Ishikawa (cell line): ENCODE data around the gene DNAJB12.

Source experiments
- CEBPB ChIP-seq: IDR thresholded peaks from 2 replicates; pipeline ENCODE4 v1.6.1; 2012
- CREB1 ChIP-seq: IDR thresholded peaks from 2 replicates; pipeline ENCODE4 v1.6.1; 2012; ENCODE audit warnings: low read depth
- EGR1 ChIP-seq: IDR thresholded peaks from 2 replicates; pipeline ENCODE4 v1.6.1; 2012
- EP300 ChIP-seq: IDR thresholded peaks from 2 replicates; pipeline ENCODE4 v1.6.1; 2012; ENCODE audit warnings: borderline replicate concordance
- NFIC ChIP-seq: IDR thresholded peaks from 2 replicates; pipeline ENCODE4 v1.6.1; 2012
- TAF1 ChIP-seq: IDR thresholded peaks from 2 replicates; pipeline ENCODE4 v1.6.1; 2012; ENCODE audit warnings: low read depth, mild to moderate bottlenecking
- TCF12 ChIP-seq: IDR thresholded peaks from 2 replicates; pipeline ENCODE4 v1.6.1; 2012; ENCODE audit warnings: low read depth
- TEAD4 ChIP-seq: IDR thresholded peaks from 2 replicates; pipeline ENCODE4 v1.6.1; 2012
- YY1 ChIP-seq: IDR thresholded peaks from 2 replicates; pipeline ENCODE4 v1.6.1; 2012; ENCODE audit warnings: low read depth
- ZBTB7A ChIP-seq: IDR thresholded peaks from 2 replicates; pipeline ENCODE4 v1.6.1; 2012; ENCODE audit warnings: low read depth
- TF ChIP-seq, protein P1 (sequence below): IDR thresholded peaks from 2 replicates; pipeline ENCODE4 v1.6.1; 2012; ENCODE audit warnings: low read depth, mild to moderate bottlenecking
- TF ChIP-seq, protein P2 (sequence below): IDR thresholded peaks from 2 replicates; pipeline ENCODE4 v1.6.1; 2012

DNA sequence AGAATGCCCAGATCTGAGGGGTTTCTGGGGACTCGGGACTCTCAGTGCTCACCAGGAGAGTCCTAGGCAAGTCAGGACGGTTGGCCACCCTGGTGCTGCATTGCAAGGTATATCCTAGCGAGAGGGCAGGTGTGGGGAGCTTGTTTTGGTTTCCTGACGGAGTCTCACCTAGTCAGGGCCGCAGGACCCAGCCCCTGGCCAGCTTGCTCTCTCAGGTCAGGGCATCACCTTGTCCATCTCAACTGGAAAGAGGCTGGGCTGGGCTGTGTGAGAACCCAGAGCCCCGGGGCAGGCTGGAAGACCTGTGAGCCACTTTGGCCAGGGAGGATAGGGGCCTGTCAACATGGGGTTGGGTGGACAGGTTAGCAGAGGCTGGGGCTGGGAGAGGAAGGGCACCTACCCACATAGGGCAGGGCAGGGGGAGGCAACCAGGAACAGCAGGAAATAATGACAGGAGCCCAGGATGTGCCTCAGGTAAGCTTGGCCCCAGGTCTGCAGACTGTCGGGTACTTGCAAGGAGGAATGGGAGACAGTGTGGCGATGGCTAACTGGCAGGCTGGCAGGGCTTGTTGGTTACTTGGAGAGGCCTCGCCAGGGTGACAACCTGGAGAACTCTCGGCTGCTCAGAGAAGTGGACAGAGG, 31.5 kb downstream of the DNAJB12 start:
- TF ChIP-seq, protein P1, sequence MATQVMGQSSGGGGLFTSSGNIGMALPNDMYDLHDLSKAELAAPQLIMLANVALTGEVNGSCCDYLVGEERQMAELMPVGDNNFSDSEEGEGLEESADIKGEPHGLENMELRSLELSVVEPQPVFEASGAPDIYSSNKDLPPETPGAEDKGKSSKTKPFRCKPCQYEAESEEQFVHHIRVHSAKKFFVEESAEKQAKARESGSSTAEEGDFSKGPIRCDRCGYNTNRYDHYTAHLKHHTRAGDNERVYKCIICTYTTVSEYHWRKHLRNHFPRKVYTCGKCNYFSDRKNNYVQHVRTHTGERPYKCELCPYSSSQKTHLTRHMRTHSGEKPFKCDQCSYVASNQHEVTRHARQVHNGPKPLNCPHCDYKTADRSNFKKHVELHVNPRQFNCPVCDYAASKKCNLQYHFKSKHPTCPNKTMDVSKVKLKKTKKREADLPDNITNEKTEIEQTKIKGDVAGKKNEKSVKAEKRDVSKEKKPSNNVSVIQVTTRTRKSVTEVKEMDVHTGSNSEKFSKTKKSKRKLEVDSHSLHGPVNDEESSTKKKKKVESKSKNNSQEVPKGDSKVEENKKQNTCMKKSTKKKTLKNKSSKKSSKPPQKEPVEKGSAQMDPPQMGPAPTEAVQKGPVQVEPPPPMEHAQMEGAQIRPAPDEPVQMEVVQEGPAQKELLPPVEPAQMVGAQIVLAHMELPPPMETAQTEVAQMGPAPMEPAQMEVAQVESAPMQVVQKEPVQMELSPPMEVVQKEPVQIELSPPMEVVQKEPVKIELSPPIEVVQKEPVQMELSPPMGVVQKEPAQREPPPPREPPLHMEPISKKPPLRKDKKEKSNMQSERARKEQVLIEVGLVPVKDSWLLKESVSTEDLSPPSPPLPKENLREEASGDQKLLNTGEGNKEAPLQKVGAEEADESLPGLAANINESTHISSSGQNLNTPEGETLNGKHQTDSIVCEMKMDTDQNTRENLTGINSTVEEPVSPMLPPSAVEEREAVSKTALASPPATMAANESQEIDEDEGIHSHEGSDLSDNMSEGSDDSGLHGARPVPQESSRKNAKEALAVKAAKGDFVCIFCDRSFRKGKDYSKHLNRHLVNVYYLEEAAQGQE = no peak
- TF ChIP-seq TAF1 = no peak
- no peak for TF ChIP-seq CEBPB
- TF ChIP-seq EP300 = no peak
- no peak for TF ChIP-seq CREB1
- TF ChIP-seq, protein P2, sequence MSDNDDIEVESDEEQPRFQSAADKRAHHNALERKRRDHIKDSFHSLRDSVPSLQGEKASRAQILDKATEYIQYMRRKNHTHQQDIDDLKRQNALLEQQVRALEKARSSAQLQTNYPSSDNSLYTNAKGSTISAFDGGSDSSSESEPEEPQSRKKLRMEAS = no peak
- 0 out of 2 replicates have a peak, but pooled peaks have one; percentile 32 for TF ChIP-seq ZBTB7A
- no peak for TF ChIP-seq TEAD4
- no peak for TF ChIP-seq EGR1
- no peak for TF ChIP-seq NFIC
- TF ChIP-seq YY1 = no peak
- TF ChIP-seq TCF12 = no peak
